ENCODE data around the gene RBM20. TPM values are rescaled to one million over a fixed set of nuclear protein-coding genes. Genes with fewer than 3 reads are reported as not detected.

The RBM20 gene
- total RNA-seq, 4 donors from 2014 or later, result 0.24 to 3.5 (median 1.8) TPM

- DNase-seq (ENCODE audit: low spot score) (no peak), ATAC-seq (ENCODE audit: low FRiP score) (no peak)
- no peak for TF ChIP-seq CTCF (IDR thresholded peaks at IDR 0.05)
Measured at GRCh38 chr10:110751850-110752249, 107.7 kb downstream of the RBM20 start.

GRCh38 chr10:110753462-110753861, 109.3 kb downstream of the RBM20 start:
- ATAC-seq (ENCODE audit: low FRiP score), result no peak
- DNase-seq (ENCODE audit: low spot score), result no peak
- TF ChIP-seq CTCF (IDR thresholded peaks at IDR 0.05), result no peak

- ATAC-seq (ENCODE audit: low FRiP score) (no peak), DNase-seq (ENCODE audit: low spot score) (no peak)
- TF ChIP-seq CTCF (IDR thresholded peaks at IDR 0.05), result no peak
Measured at GRCh38 chr10:110754375-110755105, 110.4 kb downstream of the RBM20 start.

- no peak for TF ChIP-seq CTCF (IDR thresholded peaks at IDR 0.05)
- ATAC-seq (ENCODE audit: low FRiP score), result no peak
- no peak for DNase-seq (ENCODE audit: low spot score)
Measured at GRCh38 chr10:110755781-110756180, 111.6 kb downstream of the RBM20 start.

- no peak for TF ChIP-seq CTCF (IDR thresholded peaks at IDR 0.05)
- no peak for DNase-seq (ENCODE audit: low spot score)
- ATAC-seq (ENCODE audit: low FRiP score), result no peak
Measured at GRCh38 chr10:110756876-110757275, 112.7 kb downstream of the RBM20 start.

- ATAC-seq (ENCODE audit: low FRiP score) (no peak), DNase-seq (ENCODE audit: low spot score) (no peak)
- no peak for TF ChIP-seq CTCF (IDR thresholded peaks at IDR 0.05)
Measured at GRCh38 chr10:110757586-110757985, 113.5 kb downstream of the RBM20 start.

- no peak for DNase-seq (ENCODE audit: low spot score)
- ATAC-seq (ENCODE audit: low FRiP score), result no peak
- TF ChIP-seq CTCF (IDR thresholded peaks at IDR 0.05), result no peak
Measured at GRCh38 chr10:110758128-110758765, 114.1 kb downstream of the RBM20 start.
